H1 (cell line): Measurements from ENCODE around the gene GANC. TPM values are rescaled to one million over a fixed set of nuclear protein-coding genes. Genes with fewer than 3 reads are reported as not detected.
"Not testable (repeated sequence)": the region's sequence is repeated elsewhere in the genome, so short reads cannot be mapped to it uniquely, and the experiment has no call there.

Experiments used
- CTCF ChIA-PET: fragments of 300-600 bp; sonication (Branson Sonifier 250); formaldehyde crosslinking; loops from one replicate; lab custom pipeline; 2021; ENCODE audit not compliant: partially characterized antibody; lab: Charles Lee
- POLR2A ChIA-PET: fragments of 300-600 bp; sonication (Branson Sonifier 250); formaldehyde crosslinking; loops from one replicate; lab custom pipeline; 2021; ENCODE audit warnings: inconsistent platforms; ENCODE audit not compliant: partially characterized antibody; lab: Charles Lee
- DNase-seq, 2 experiments: peaks; one replicate each; pipeline versions ENCODE4 v3.0.0 to v3.0.0-alpha.2; 2010 to 2022; ENCODE audit warnings: low spot score in 2 of 2, low read depth in 1 of 2, mixed read lengths in 1 of 2
- FAIRE-seq: peaks from 2 replicates; lab custom pipeline; 2011; peaks lifted over from hg19 to GRCh38; lab: Jason Lieb, UNC
- H2AFZ ChIP-seq: 2 replicates; pipeline ENCODE4 v1.8.1; 2012; ENCODE audit warnings: low read length, inconsistent platforms
- H2AK5ac ChIP-seq: 2 replicates; pipeline ENCODE4 v1.6.1; 2013; ENCODE audit warnings: low read depth, low read length
- H2BK120ac ChIP-seq: replicated peaks from 2 replicates; pipeline ENCODE3; 2013; ENCODE audit warnings: low read depth, low read length, inconsistent platforms
- H2BK12ac ChIP-seq: 2 replicates; pipeline ENCODE4 v1.6.1; 2013; ENCODE audit warnings: low read depth, low read length
- H2BK15ac ChIP-seq: 2 replicates; pipeline ENCODE4 v1.6.1; 2013; ENCODE audit warnings: low read length
- H2BK20ac ChIP-seq: 2 replicates; pipeline ENCODE4 v1.6.1; 2013; ENCODE audit warnings: low read length
- H2BK5ac ChIP-seq: 2 replicates; pipeline ENCODE4 v1.6.1; 2013; ENCODE audit warnings: low read depth, low read length
- H3K14ac ChIP-seq: 2 replicates; pipeline ENCODE4 v1.6.1; 2013; ENCODE audit warnings: inconsistent platforms; ENCODE audit not compliant: insufficient read length
- H3K18ac ChIP-seq: 2 replicates; pipeline ENCODE4 v1.6.1; 2013; ENCODE audit warnings: low read length; ENCODE audit errors: extremely low read depth
- H3K23ac ChIP-seq: 2 replicates; pipeline ENCODE4 v1.6.1; 2013; ENCODE audit warnings: inconsistent platforms; ENCODE audit not compliant: insufficient read length
- H3K23me2 ChIP-seq: 2 replicates; pipeline ENCODE4 v1.6.1; 2013; ENCODE audit warnings: low read depth, low read length
- H3K27ac ChIP-seq: 2 replicates; pipeline ENCODE4 v1.6.1; 2011; ENCODE audit warnings: low read depth, low read length, inconsistent platforms
- H3K27me3 ChIP-seq, 4 experiments: replicated peaks in 1 of 4; 1 replicate in 1 of 4; 2 replicates in 3 of 4; pipeline versions ENCODE4 v1.6.1 to v1.8.1; 2011 to 2013; ENCODE audit warnings: low read length in 3 of 4, mild to moderate bottlenecking in 3 of 4, inconsistent platforms in 2 of 4, mixed read lengths in 2 of 4, moderate library complexity in 1 of 4; ENCODE audit not compliant: control insufficient read depth in 3 of 4, insufficient read depth in 3 of 4; ENCODE audit errors: extremely low read depth in 1 of 4
- H3K36me3 ChIP-seq, 4 experiments: 2 replicates each; pipeline versions ENCODE4 v1.6.1 to v1.8.1; 2011 to 2013; ENCODE audit warnings: mild to moderate bottlenecking in 4 of 4, low read length in 3 of 4, moderate library complexity in 2 of 4, control low read depth in 1 of 4, inconsistent platforms in 1 of 4; ENCODE audit not compliant: insufficient read depth in 4 of 4, control insufficient read depth in 2 of 4
- H3K4ac ChIP-seq: replicated peaks from 2 replicates; pipeline ENCODE3; 2013; ENCODE audit warnings: low read length, low read depth, mixed read lengths, inconsistent platforms; ENCODE audit not compliant: insufficient read length
- H3K4me1 ChIP-seq, 4 experiments: replicated peaks in 1 of 4; 1 replicate in 1 of 4; 2 replicates in 3 of 4; pipeline versions ENCODE4 v1.6.1 to v1.8.1; 2011 to 2013; ENCODE audit warnings: low read length in 3 of 4, inconsistent platforms in 2 of 4, mixed read lengths in 1 of 4; ENCODE audit not compliant: insufficient read depth in 4 of 4, control insufficient read depth in 3 of 4
- H3K4me2 ChIP-seq, 2 experiments: 2 replicates each; pipeline versions ENCODE4 v1.6.1 to v1.8.1; 2011 to 2013; ENCODE audit warnings: low read depth in 2 of 2, low read length in 2 of 2, control low read depth in 1 of 2, inconsistent platforms in 1 of 2, mild to moderate bottlenecking in 1 of 2; ENCODE audit not compliant: insufficient read depth in 1 of 2
- H3K4me3 ChIP-seq, 4 experiments: fragments of 200-600, 300-600 bp in 1 of 4; sonication (generic), shearing (Covaris generic), sonication (Bioruptor Twin) in 1 of 4; 2 replicates each; pipeline versions ENCODE4 v1.5.1 to v1.8.1; 2011 to 2016; ENCODE audit warnings: low read length in 4 of 4, low read depth in 3 of 4, control low read depth in 2 of 4, inconsistent platforms in 2 of 4, mild to moderate bottlenecking in 2 of 4, mixed read lengths in 1 of 4, moderate library complexity in 1 of 4; ENCODE audit not compliant: insufficient read depth in 2 of 4; ENCODE audit errors: extremely low read depth in 1 of 4
- H3K56ac ChIP-seq: replicated peaks from 2 replicates; pipeline ENCODE3; 2013; ENCODE audit warnings: low read depth, mild to moderate bottlenecking, mixed read lengths, low read length, inconsistent platforms; ENCODE audit not compliant: insufficient read length
- H3K79me1 ChIP-seq: 2 replicates; pipeline ENCODE4 v1.6.1; 2013; ENCODE audit warnings: low read depth, low read length, control low read depth
- H3K79me2 ChIP-seq, 2 experiments: 2 replicates each; pipeline versions ENCODE4 v1.6.1 to v1.8.1; 2012 to 2013; ENCODE audit warnings: low read length in 2 of 2, mild to moderate bottlenecking in 2 of 2, inconsistent platforms in 1 of 2; ENCODE audit not compliant: insufficient read depth in 2 of 2, control insufficient read depth in 1 of 2
- H3K9ac ChIP-seq, 4 experiments: replicated peaks in 1 of 4; 1 replicate in 1 of 4; 2 replicates in 3 of 4; pipeline versions ENCODE4 v1.6.1 to v1.8.1; 2011 to 2013; ENCODE audit warnings: low read depth in 3 of 4, low read length in 3 of 4, control low read depth in 2 of 4, mild to moderate bottlenecking in 2 of 4, moderate library complexity in 2 of 4, inconsistent platforms in 1 of 4; ENCODE audit errors: extremely low read depth in 1 of 4
- H3K9me3 ChIP-seq, 2 experiments: 2 replicates each; pipeline versions ENCODE4 v1.6.1 to v1.8.1; 2012 to 2013; ENCODE audit warnings: mild to moderate bottlenecking in 2 of 2, moderate library complexity in 2 of 2, control low read depth in 1 of 2, inconsistent platforms in 1 of 2, low read depth in 1 of 2, low read length in 1 of 2, mixed read lengths in 1 of 2; ENCODE audit not compliant: insufficient read depth in 2 of 2
- H4K20me1 ChIP-seq, 2 experiments: replicated peaks in 1 of 2; 2 replicates each; pipeline versions ENCODE3 to v1.8.1; 2011 to 2013; ENCODE audit warnings: inconsistent platforms in 2 of 2, low read length in 2 of 2, mild to moderate bottlenecking in 1 of 2; ENCODE audit not compliant: insufficient read depth in 2 of 2, control insufficient read depth in 1 of 2
- H4K5ac ChIP-seq: 2 replicates; pipeline ENCODE4 v1.6.1; 2013; ENCODE audit warnings: low read length, low read depth, mixed read lengths, inconsistent platforms; ENCODE audit not compliant: insufficient read length
- H4K8ac ChIP-seq: 2 replicates; pipeline ENCODE4 v1.8.0; 2013; ENCODE audit warnings: mild to moderate bottlenecking, moderate library complexity, low read length, inconsistent platforms; ENCODE audit not compliant: insufficient read depth; ENCODE audit errors: extremely low read depth
- H4K91ac ChIP-seq: replicated peaks from 2 replicates; pipeline ENCODE3; 2013; ENCODE audit warnings: low read length, mixed read lengths, inconsistent platforms; ENCODE audit not compliant: insufficient read length
- WGBS, 2 experiments: shearing (Covaris generic) in 1 of 2; methylation state at CpG; one replicate each; pipeline versions ENCODE4 v1.1.6 to v1.1.7; 2013 to 2015; ENCODE audit warnings: low lambda C conversion rate in 2 of 2, mixed read lengths in 2 of 2, inconsistent platforms in 1 of 2, low coverage in 1 of 2, missing lambda C conversion rate in 1 of 2; ENCODE audit not compliant: insufficient replicate concordance in 2 of 2, insufficient coverage in 1 of 2, insufficient read length in 1 of 2; ENCODE audit errors: extremely low coverage in 1 of 2, missing lambda C conversion rate in 1 of 2; 5-methylcytosine and 5-hydroxymethylcytosine counted together
- polyA plus RNA-seq, 7 experiments: library from polyadenylated mRNA; depleted of rRNA in 3 of 7; stranded (reverse) in 5 of 7; unstranded in 2 of 7; fragments of >200 nt in 5 of 7; fragments of 200-250 nt in 2 of 7; gene quantifications; 1 replicate in 5 of 7; 2 replicates in 1 of 7; 4 replicates in 1 of 7; pipeline versions ENCODE4 v1.2.1 to v1.2.3, GENCODE V29; 2011 to 2013; ENCODE audit warnings: missing spikeins in 2 of 7, mixed read lengths in 2 of 7
- total RNA-seq: library from RNA; stranded (reverse); fragmentation: NEBNext Ultra II Directional; extraction: Animal tissue kit (Norgen Biotek cat#: 25700); gene quantifications from 2 replicates; pipeline ENCODE4 v1.2.1, GENCODE V29; 2021

Gene GANC
- total and polyA plus RNA-seq, 2 of the 8 experiments (the other 6 are each of a cell fraction or from before 2014, with no cell fraction given) = 6.8 to 14.4 TPM

DNA sequence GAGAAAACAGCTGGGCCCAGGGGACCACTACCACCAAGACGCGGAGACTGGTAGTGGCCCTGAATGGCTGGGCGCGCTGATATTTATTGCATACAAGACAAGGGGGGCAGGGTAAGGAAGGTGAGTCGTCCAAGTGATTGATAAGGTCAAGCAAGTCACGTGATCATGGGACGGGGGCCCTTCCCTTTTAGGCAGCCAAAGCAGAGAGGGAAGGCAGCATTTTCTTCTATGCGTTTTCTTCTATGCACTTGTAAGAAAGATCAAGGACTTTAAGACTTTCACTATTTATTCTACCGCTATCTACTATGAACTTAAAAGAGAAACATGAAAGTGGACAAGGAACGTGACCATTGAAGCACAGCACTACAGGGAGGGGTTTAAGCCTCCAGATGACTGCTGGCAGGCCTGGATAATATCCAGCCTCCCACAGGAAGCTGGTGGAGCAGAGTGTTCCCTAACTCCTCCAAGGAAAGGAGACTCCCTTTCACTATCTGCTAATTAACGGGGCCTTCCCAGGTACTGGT, 43.3 kb downstream of the GANC start:
- DNase-seq, H3K4me2 ChIP-seq, FAIRE-seq, H3K79me2 ChIP-seq, H3K4me1 ChIP-seq, H3K27me3 ChIP-seq, H3K36me3 ChIP-seq, H2BK12ac ChIP-seq, H3K79me1 ChIP-seq, H2AK5ac ChIP-seq, H2BK20ac ChIP-seq, H3K9ac ChIP-seq, H4K91ac ChIP-seq, H2BK15ac ChIP-seq, H3K9me3 ChIP-seq, H3K27ac ChIP-seq, H2BK5ac ChIP-seq, H4K5ac ChIP-seq, H4K8ac ChIP-seq, H3K4ac ChIP-seq, POLR2A ChIA-PET, H2BK120ac ChIP-seq, H2AFZ ChIP-seq, H3K14ac ChIP-seq, H3K4me3 ChIP-seq, H3K23me2 ChIP-seq, H3K56ac ChIP-seq, H4K20me1 ChIP-seq, H3K23ac ChIP-seq, H3K18ac ChIP-seq: not testable (repeated sequence)
- WGBS, 2 experiments = 71% methylated on average over 11 of the region's 11 CpGs; no CpG with 5 or more reads in 1 of the 2 experiments
- CTCF ChIA-PET = interaction anchor here (0.7 kb wide), 1 partner anchor 21 kb away, joined by 3 read pairs; no protein-coding TSS in a partner anchor
